NCI-H446 treated with DMSO at 0.1 percent for 48 hours (cell line): Measurements from ENCODE around the gene PAQR7.
A peak's percentile ranks its signal among the peaks of the same experiment; 100 is the strongest.

Experiments
- DNase-seq: peaks from one replicate; lab custom pipeline; 2025; lab: John Stamatoyannopoulos, UW

PAQR7 gene

GRCh38 chr1:25873120-25873519, 2.4 kb downstream of the PAQR7 start:
- no peak for DNase-seq

- no peak for DNase-seq
Measured at GRCh38 chr1:25872713-25873112, 2.8 kb downstream of the PAQR7 start.

GRCh38 chr1:25871704-25872494, 3.6 kb downstream of the PAQR7 start:
- no peak for DNase-seq

GRCh38 chr1:25871086-25871703, 4.3 kb downstream of the PAQR7 start:
- no peak for DNase-seq

- no peak for DNase-seq
Measured at GRCh38 chr1:25870614-25871013, 4.9 kb downstream of the PAQR7 start.

GRCh38 chr1:25869909-25870606, 5.5 kb downstream of the PAQR7 start:
- DNase-seq: no peak

GRCh38 chr1:25867210-25867991, 8.1 kb downstream of the PAQR7 start:
- DNase-seq: no peak

- no peak for DNase-seq
Measured at GRCh38 chr1:25866288-25866687, 9.2 kb downstream of the PAQR7 start.

- DNase-seq: no peak
Measured at GRCh38 chr1:25864434-25864833, 11.1 kb downstream of the PAQR7 start.

GRCh38 chr1:25863486-25864262, 11.8 kb downstream of the PAQR7 start:
- no peak for DNase-seq

- no peak for DNase-seq
Measured at GRCh38 chr1:25862785-25863485, 12.6 kb downstream of the PAQR7 start.

- DNase-seq: no peak
Measured at GRCh38 chr1:25861316-25862286, 13.9 kb downstream of the PAQR7 start.

- peak; percentile 71 for DNase-seq
Measured at GRCh38 chr1:25858906-25859789, 16.4 kb downstream of the PAQR7 start, which contains the start of gene AUNIP. Gene AUNIP (minus strand): TSS chr1:25859457. CDS start chr1:25859357, 100 bp downstream.

GRCh38 chr1:25858494-25858893, 17.0 kb downstream of the PAQR7 start:
- no peak for DNase-seq

GRCh38 chr1:25856856-25857255, 18.7 kb downstream of the PAQR7 start:
- no peak for DNase-seq

- no peak for DNase-seq
Measured at GRCh38 chr1:25854554-25854953, 21.0 kb downstream of the PAQR7 start.

GRCh38 chr1:25848531-25848930, 27.0 kb downstream of the PAQR7 start:
- no peak for DNase-seq

- no peak for DNase-seq
Measured at GRCh38 chr1:25847929-25848328, 27.6 kb downstream of the PAQR7 start.
